H1 (cell line): ENCODE measurements around the gene ALX1. TPM values are rescaled to one million over a fixed set of nuclear protein-coding genes. Genes with fewer than 3 reads are reported as not detected.

Source experiments
- ASH2L ChIP-seq: fragments of 200-600, 300-600 bp; sonication (generic); IDR thresholded peaks from one replicate; pipeline ENCODE4 v1.7.1; 2017; ENCODE audit warnings: low read length
- CEBPB ChIP-seq: IDR thresholded peaks from 2 replicates; pipeline ENCODE4 v1.6.1; 2012; ENCODE audit warnings: low read depth, low read length
- CHD2 ChIP-seq: IDR thresholded peaks from 2 replicates; pipeline ENCODE4 v1.6.1; 2012; ENCODE audit warnings: low read length, improper control_type of control experiment
- GTF2F1 ChIP-seq: IDR thresholded peaks from 2 replicates; pipeline ENCODE4 v1.6.1; 2012; ENCODE audit warnings: low read depth, low read length, improper control_type of control experiment, borderline replicate concordance
- MAX ChIP-seq: IDR thresholded peaks from 2 replicates; pipeline ENCODE4 v1.6.1; 2012; ENCODE audit warnings: inconsistent platforms
- POLR2A ChIP-seq, 2 experiments: IDR thresholded peaks; 1 replicate in 1 of 2; 2 replicates in 1 of 2; pipeline ENCODE4 v1.6.1; 2011; ENCODE audit warnings: low read depth in 2 of 2, low read length in 2 of 2, mild to moderate bottlenecking in 2 of 2; ENCODE audit errors: control extremely low read depth in 1 of 2
- POU5F1 ChIP-seq: IDR thresholded peaks from 2 replicates; pipeline ENCODE4 v1.6.1; 2011; ENCODE audit warnings: low read depth, mild to moderate bottlenecking, low read length, moderate library complexity
- RFX5 ChIP-seq: IDR thresholded peaks from 2 replicates; pipeline ENCODE4 v1.6.1; 2011; ENCODE audit warnings: low read depth, low read length, improper control_type of control experiment, borderline replicate concordance
- RXRA ChIP-seq: IDR thresholded peaks from 2 replicates; pipeline ENCODE4 v1.6.1; 2011; ENCODE audit warnings: low read depth, mild to moderate bottlenecking, low read length, moderate library complexity; ENCODE audit not compliant: insufficient read depth
- SAP30 ChIP-seq: fragments of 300-600 bp; sonication (generic); IDR thresholded peaks from 2 replicates; pipeline ENCODE4 v1.7.1; 2012; ENCODE audit warnings: low read length, moderate library complexity, mild to moderate bottlenecking, inconsistent platforms; ENCODE audit not compliant: insufficient read depth, insufficient replicate concordance
- SP2 ChIP-seq: IDR thresholded peaks from 2 replicates; pipeline ENCODE4 v1.6.1; 2012; ENCODE audit warnings: mild to moderate bottlenecking, low read length, inconsistent platforms
- SRF ChIP-seq: IDR thresholded peaks from 2 replicates; pipeline ENCODE4 v1.6.1; 2011; ENCODE audit warnings: mild to moderate bottlenecking, low read depth, low read length, moderate library complexity
- TAF7 ChIP-seq: optimal IDR thresholded peaks from 2 replicates; pipeline ENCODE3; 2011; ENCODE audit warnings: low read depth, mild to moderate bottlenecking, inconsistent platforms, low read length, moderate library complexity, borderline replicate concordance
- YY1 ChIP-seq: IDR thresholded peaks from 2 replicates; pipeline ENCODE4 v1.6.1; 2011; ENCODE audit warnings: low read depth, mild to moderate bottlenecking, low read length
- polyA plus RNA-seq, 7 experiments: library from polyadenylated mRNA; depleted of rRNA in 3 of 7; stranded (reverse) in 5 of 7; unstranded in 2 of 7; fragments of >200 nt in 5 of 7; fragments of 200-250 nt in 2 of 7; gene quantifications; 1 replicate in 5 of 7; 2 replicates in 1 of 7; 4 replicates in 1 of 7; pipeline versions ENCODE4 v1.2.1 to v1.2.3, GENCODE V29; 2011 to 2013; ENCODE audit warnings: missing spikeins in 2 of 7, mixed read lengths in 2 of 7
- total RNA-seq: library from RNA; stranded (reverse); fragmentation: NEBNext Ultra II Directional; extraction: Animal tissue kit (Norgen Biotek cat#: 25700); gene quantifications from 2 replicates; pipeline ENCODE4 v1.2.1, GENCODE V29; 2021
- TF ChIP-seq, protein P1 (sequence below): IDR thresholded peaks from 2 replicates; pipeline ENCODE4 v1.6.1; 2011; ENCODE audit warnings: low read length, improper control_type of control experiment
- TF ChIP-seq, protein P2 (sequence below): IDR thresholded peaks from 2 replicates; pipeline ENCODE4 v1.6.1; 2012; ENCODE audit warnings: low read length, inconsistent platforms

ALX1 gene
- total and polyA plus RNA-seq, 2 of the 8 experiments (the other 6 are each of a cell fraction or from before 2014, with no cell fraction given) = 0.41 to 0.73 TPM

DNA sequence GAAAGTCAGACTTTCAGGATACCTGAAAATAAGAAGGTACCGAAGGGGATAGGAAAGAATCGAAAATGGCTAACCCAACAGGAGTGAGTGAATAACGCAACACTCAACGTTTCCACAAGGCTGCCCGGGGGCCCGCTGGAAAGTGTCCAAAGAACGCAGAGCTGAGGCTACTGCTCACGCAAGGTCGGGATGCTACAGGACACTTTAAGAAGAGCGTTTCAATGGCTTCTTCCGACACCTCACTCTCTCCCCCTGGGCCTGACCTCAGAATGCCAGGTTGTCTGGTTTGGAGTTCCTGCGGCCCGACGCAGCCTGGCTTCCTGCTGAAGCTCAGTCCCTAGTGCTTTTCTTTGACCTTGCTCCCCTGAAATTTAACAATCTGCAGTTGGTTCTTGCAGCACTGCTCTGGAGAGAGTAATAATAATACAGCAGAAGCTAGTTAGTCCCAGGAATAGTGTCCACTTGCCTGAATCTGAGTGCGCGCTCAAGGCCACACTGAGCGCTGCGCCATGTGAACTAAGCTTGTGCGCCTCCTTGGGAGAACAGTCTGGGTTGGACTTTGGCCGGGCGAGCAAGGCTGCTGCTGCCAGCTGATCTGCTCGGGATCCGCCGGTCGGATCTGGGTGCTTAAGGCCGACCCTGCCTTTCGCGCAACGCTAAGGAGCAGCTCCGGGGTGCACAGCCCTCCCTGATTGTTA, 2.0 kb upstream of the ALX1 start (continued):
- no peak for TF ChIP-seq SP2
- TF ChIP-seq SRF = no peak
- no peak for TF ChIP-seq CHD2
- TF ChIP-seq, protein P1, sequence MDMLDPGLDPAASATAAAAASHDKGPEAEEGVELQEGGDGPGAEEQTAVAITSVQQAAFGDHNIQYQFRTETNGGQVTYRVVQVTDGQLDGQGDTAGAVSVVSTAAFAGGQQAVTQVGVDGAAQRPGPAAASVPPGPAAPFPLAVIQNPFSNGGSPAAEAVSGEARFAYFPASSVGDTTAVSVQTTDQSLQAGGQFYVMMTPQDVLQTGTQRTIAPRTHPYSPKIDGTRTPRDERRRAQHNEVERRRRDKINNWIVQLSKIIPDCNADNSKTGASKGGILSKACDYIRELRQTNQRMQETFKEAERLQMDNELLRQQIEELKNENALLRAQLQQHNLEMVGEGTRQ = no peak
- TF ChIP-seq ASH2L = peak; percentile 100
- no peak for TF ChIP-seq RXRA
- TF ChIP-seq GTF2F1 = no peak
- TF ChIP-seq POLR2A (IDR thresholded peaks at IDR 0.05; ENCODE audit: control extremely low read depth in 1 of 2, low read depth in 2 of 2, low read length in 2 of 2) = no peak
- no peak for TF ChIP-seq TAF7
- no peak for TF ChIP-seq RFX5
- TF ChIP-seq, protein P2, sequence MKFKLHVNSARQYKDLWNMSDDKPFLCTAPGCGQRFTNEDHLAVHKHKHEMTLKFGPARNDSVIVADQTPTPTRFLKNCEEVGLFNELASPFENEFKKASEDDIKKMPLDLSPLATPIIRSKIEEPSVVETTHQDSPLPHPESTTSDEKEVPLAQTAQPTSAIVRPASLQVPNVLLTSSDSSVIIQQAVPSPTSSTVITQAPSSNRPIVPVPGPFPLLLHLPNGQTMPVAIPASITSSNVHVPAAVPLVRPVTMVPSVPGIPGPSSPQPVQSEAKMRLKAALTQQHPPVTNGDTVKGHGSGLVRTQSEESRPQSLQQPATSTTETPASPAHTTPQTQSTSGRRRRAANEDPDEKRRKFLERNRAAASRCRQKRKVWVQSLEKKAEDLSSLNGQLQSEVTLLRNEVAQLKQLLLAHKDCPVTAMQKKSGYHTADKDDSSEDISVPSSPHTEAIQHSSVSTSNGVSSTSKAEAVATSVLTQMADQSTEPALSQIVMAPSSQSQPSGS = no peak
- no peak for TF ChIP-seq CEBPB
- no peak for TF ChIP-seq POU5F1
- TF ChIP-seq SAP30 = peak; percentile 45
- peak; percentile 18; the same call in 1 of the 2 replicates for TF ChIP-seq MAX
- TF ChIP-seq YY1 = 0 out of 2 replicates have a peak, but pooled peaks have one; percentile 30
